OCI-LY3 (cell line): Measurements from ENCODE around the gene ADCY9.

Source experiments
- CTCF ChIP-seq: fragments of 200-600, 300-600 bp; sonication (generic); IDR thresholded peaks from 2 replicates; pipeline ENCODE4 v1.5.1; 2014; ENCODE audit warnings: antibody characterized with exemption, low read length, low read depth
- EZH2phosphoT487 ChIP-seq: fragments of 200-600 bp; shearing (Covaris generic); IDR thresholded peaks from 2 replicates; pipeline ENCODE4 v1.6.1; 2018; ENCODE audit warnings: antibody characterized with exemption, mixed run types, low read depth

- TF ChIP-seq CTCF, result no peak
- no peak for TF ChIP-seq EZH2phosphoT487
These were observed 64.7 kb downstream of the ADCY9 start for GRCh38 chr16:4051591-4051990.
